Fibroblast of lung (primary cell): ENCODE results near the gene HOXA9. TPM values are rescaled to one million over a fixed set of nuclear protein-coding genes. Genes with fewer than 3 reads are reported as not detected.

Source experiments
- DNase-seq, 2 donors: peaks; one replicate each; pipeline versions ENCODE4 v3.0.0 to v3.0.0-alpha.2; 2010; ENCODE audit warnings: low read depth in 2 of 2
- H2AFZ ChIP-seq: 2 replicates; pipeline ENCODE4 v1.5.1; 2012; ENCODE audit warnings: low read length, control low read depth, inconsistent platforms
- H3K27ac ChIP-seq: 2 replicates; pipeline ENCODE4 v1.5.1; 2011; ENCODE audit warnings: low read length, control low read depth; ENCODE audit not compliant: insufficient read depth
- H3K27me3 ChIP-seq: 2 replicates; pipeline ENCODE4 v1.5.1; 2011; ENCODE audit warnings: mild to moderate bottlenecking, low read length; ENCODE audit not compliant: control insufficient read depth, insufficient read depth
- H3K36me3 ChIP-seq: 2 replicates; pipeline ENCODE4 v1.5.1; 2011; ENCODE audit warnings: low read length; ENCODE audit not compliant: control insufficient read depth, insufficient read depth
- H3K4me1 ChIP-seq: 2 replicates; pipeline ENCODE4 v1.5.1; 2011; ENCODE audit warnings: low read length; ENCODE audit not compliant: control insufficient read depth, insufficient read depth; ENCODE audit errors: extremely low read depth
- H3K4me2 ChIP-seq: 2 replicates; pipeline ENCODE4 v1.5.1; 2011; ENCODE audit warnings: low read length, control low read depth; ENCODE audit not compliant: insufficient read depth; ENCODE audit errors: extremely low read depth
- H3K4me3 ChIP-seq, 4 experiments: fragments of 200-600 bp in 1 of 4; sonication (generic) in 1 of 4; replicated peaks in 1 of 4; 2 replicates each; pipeline ENCODE4 v1.5.1; 2011 to 2016; ENCODE audit warnings: low read length in 4 of 4, low read depth in 3 of 4, mild to moderate bottlenecking in 3 of 4, control low read depth in 2 of 4, inconsistent platforms in 1 of 4, mixed read lengths in 1 of 4; ENCODE audit not compliant: insufficient read depth in 1 of 4; ENCODE audit errors: control extremely low read depth in 1 of 4
- H3K79me2 ChIP-seq: 2 replicates; pipeline ENCODE4 v1.5.1; 2012; ENCODE audit warnings: mild to moderate bottlenecking, low read length, inconsistent platforms; ENCODE audit not compliant: control insufficient read depth, insufficient read depth
- H3K9ac ChIP-seq: 2 replicates; pipeline ENCODE4 v1.5.1; 2011; ENCODE audit warnings: mild to moderate bottlenecking, low read length, control low read depth; ENCODE audit not compliant: insufficient read depth
- H3K9me3 ChIP-seq: 2 replicates; pipeline ENCODE4 v1.5.1; 2012; ENCODE audit warnings: low read depth, low read length; ENCODE audit not compliant: control insufficient read depth, insufficient read depth
- H4K20me1 ChIP-seq: 2 replicates; pipeline ENCODE4 v1.5.1; 2011; ENCODE audit warnings: low read length; ENCODE audit not compliant: control insufficient read depth, insufficient read depth; ENCODE audit errors: extremely low read depth
- EZH2 ChIP-seq: IDR thresholded peaks from 2 replicates; pipeline ENCODE4 v1.5.1; 2012; ENCODE audit warnings: low read length, control low read depth, mild to moderate bottlenecking; ENCODE audit errors: missing control alignments
- polyA plus RNA-seq, 2 donors: library from polyadenylated mRNA; depleted of rRNA in 1 of 2; stranded (reverse) in 1 of 2; unstranded in 1 of 2; fragments of >200 nt; gene quantifications; 2 replicates each; pipeline ENCODE4 v1.2.1, GENCODE V29; 2011 to 2012; ENCODE audit warnings: missing spikeins in 1 of 2
- total RNA-seq: library from RNA; depleted of rRNA; stranded (reverse); fragments of >200 nt; gene quantifications from 2 replicates; pipeline ENCODE4 v1.2.1, GENCODE V29; 2014
- TF ChIP-seq, protein P1 (sequence below), 2 donors: IDR thresholded peaks in 1 of 2; conservative IDR thresholded peaks in 1 of 2; 1 replicate in 1 of 2; 2 replicates in 1 of 2; pipeline ENCODE4 v1.5.1; 2011 to 2012; ENCODE audit warnings: low read length in 2 of 2, control low read depth in 1 of 2, inconsistent platforms in 1 of 2, low read depth in 1 of 2, mild to moderate bottlenecking in 1 of 2

Gene HOXA9
- total and polyA plus RNA-seq, 2 donors (not counting 1 experiment from before 2014, with no cell fraction given): 0.08 TPM; not detected in 1

DNA sequence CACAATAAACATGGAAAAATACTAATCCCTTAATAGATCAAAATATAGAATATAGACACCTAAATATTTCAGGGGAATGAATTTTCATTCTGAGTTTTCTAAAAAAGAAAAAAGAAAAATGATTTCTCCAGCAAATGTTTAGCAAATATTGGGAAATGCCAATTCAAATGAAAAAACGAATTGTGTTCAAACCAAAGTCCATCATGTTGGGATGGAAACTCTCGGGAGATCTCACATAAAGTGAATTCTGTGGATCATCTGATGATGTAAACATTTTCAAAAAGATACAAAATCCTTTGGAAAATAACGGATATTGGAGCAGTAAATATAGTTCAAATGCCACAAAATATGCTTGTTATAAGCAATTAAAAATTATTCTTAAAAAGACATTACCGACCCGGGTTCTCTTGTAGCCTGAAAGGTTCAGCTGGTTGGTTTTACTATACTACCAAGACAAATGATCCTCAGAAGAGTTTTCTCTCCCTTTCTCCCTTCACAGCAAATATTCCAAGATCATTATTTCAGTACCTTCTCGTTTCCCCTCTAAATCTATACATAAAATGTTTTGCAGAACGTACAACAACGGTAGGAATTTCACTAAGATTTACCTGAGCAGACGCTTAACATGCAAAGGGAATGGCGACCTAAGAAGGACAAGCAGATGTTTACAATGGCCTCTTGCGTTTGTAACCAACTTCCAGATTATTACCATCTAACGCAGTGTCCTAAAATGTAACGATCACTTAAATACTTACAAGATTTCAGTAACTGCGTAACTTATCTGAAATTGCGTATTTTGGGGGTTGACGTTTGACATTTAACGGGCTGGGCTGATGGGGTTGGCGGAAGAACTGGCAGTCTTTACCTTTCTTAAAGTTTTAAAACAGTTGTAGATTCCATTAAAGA, 32.1 kb upstream of the HOXA9 start:
- Histone ChIP-seq H3K9me3 (no peaks in the 10 kb centered on the region), H3K27me3 (peaks cover 71% of the 10 kb centered on the region), H4K20me1 (no peaks in the 10 kb centered on the region), H3K4me2 (no peak overlapping the region), H3K4me3 (no peak overlapping the region), H3K79me2 (no peaks in the 10 kb centered on the region), H2AFZ (no peak overlapping the region), H3K9ac (no peak overlapping the region), H3K27ac (no peak overlapping the region), H3K36me3 (no peaks in the 10 kb centered on the region), H3K4me1 (no peaks in the 10 kb centered on the region)
- TF ChIP-seq, protein P1, sequence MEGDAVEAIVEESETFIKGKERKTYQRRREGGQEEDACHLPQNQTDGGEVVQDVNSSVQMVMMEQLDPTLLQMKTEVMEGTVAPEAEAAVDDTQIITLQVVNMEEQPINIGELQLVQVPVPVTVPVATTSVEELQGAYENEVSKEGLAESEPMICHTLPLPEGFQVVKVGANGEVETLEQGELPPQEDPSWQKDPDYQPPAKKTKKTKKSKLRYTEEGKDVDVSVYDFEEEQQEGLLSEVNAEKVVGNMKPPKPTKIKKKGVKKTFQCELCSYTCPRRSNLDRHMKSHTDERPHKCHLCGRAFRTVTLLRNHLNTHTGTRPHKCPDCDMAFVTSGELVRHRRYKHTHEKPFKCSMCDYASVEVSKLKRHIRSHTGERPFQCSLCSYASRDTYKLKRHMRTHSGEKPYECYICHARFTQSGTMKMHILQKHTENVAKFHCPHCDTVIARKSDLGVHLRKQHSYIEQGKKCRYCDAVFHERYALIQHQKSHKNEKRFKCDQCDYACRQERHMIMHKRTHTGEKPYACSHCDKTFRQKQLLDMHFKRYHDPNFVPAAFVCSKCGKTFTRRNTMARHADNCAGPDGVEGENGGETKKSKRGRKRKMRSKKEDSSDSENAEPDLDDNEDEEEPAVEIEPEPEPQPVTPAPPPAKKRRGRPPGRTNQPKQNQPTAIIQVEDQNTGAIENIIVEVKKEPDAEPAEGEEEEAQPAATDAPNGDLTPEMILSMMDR (conservative IDR thresholded peaks at IDR 0.05 in 1 of 2, IDR thresholded peaks at IDR 0.05 in 1 of 2; ENCODE audit: low read depth in 1 of 2, low read length in 2 of 2): no peak
- no peak for TF ChIP-seq EZH2
- DNase-seq: no peak

DNA sequence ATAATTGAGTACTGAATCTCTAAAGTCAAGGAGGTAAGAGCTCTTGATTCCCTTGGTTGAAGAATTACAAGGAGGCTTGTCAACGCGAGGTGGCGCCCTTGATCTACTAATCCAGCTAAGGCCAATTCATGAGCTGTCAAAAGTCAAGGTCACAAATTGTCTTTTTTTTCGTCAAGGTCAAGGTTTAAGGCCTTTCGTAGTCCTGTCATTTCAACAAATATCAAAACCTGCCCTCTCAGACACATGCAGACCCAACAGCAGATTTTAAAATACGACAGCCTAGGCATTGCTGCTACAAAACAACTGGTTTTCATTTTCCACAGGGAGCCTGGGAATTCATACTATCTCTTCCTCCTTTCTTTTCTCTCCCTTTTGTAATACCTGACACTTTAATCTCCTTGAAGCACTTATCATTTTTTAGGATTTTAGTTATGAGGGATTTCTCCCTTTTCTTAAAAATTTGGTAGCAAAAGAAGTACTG, 31.0 kb upstream of the HOXA9 start:
- H3K4me3 ChIP-seq: no peak overlapping the region
- H3K9ac ChIP-seq: no peak overlapping the region
- no peak overlapping the region for H3K4me2 ChIP-seq
- H3K4me1 ChIP-seq: no peaks in the 10 kb centered on the region
- H3K79me2 ChIP-seq: no peaks in the 10 kb centered on the region
- no peaks in the 10 kb centered on the region for H3K36me3 ChIP-seq
- H2AFZ ChIP-seq: no peak overlapping the region
- DNase-seq: peak; percentile 52 to 83
- no peak for TF ChIP-seq EZH2
- TF ChIP-seq, protein P1 (conservative IDR thresholded peaks at IDR 0.05 in 1 of 2, IDR thresholded peaks at IDR 0.05 in 1 of 2; ENCODE audit: low read depth in 1 of 2, low read length in 2 of 2): peak; percentile 81 to 88
- peaks cover 71% of the 10 kb centered on the region for H3K27me3 ChIP-seq
- H4K20me1 ChIP-seq: no peaks in the 10 kb centered on the region
- H3K9me3 ChIP-seq: no peaks in the 10 kb centered on the region
- H3K27ac ChIP-seq: no peak overlapping the region

DNA sequence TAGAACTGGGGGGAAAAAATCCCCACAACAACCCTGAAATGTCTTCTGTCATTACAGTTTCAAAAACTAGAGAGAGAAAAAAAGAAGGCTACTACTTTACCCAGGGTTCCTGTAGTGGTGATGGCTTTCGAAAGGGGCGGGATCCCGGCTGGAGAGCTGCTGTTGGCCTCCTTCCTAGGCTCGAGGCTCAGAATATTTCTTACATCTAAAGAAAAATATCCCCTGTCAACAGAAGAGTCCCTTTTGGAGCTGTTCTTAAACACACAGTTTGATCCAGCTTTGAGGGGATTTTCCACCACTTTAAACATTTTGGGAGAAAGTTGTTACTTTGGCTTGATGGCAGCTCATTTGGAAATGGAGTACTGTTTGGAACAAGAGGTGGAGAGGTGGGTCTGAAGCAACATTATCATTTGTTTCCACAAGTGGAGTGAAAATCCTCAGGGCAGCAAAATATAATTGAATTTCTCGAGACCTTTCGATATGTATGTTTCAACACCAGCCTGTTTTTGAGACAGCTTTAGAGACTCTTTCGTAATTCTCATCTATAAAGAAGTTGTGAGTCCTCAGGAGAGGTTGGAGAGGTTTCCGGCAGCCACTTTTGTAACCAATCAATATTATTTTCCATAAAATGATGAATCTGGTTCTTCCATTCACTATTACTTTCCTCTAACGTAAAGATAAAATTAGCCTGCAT, 29.5 kb upstream of the HOXA9 start:
- Histone ChIP-seq H3K4me2 (no peak overlapping the region), H2AFZ (no peak overlapping the region), H3K4me1 (no peaks in the 10 kb centered on the region), H3K27me3 (peaks cover 72% of the 10 kb centered on the region), H3K27ac (no peak overlapping the region), H3K79me2 (no peaks in the 10 kb centered on the region), H3K36me3 (no peaks in the 10 kb centered on the region), H3K9ac (no peak overlapping the region), H3K4me3 (no peak overlapping the region), H3K9me3 (no peaks in the 10 kb centered on the region), H4K20me1 (no peaks in the 10 kb centered on the region)
- no peak for TF ChIP-seq EZH2
- TF ChIP-seq, protein P1 (conservative IDR thresholded peaks at IDR 0.05 in 1 of 2, IDR thresholded peaks at IDR 0.05 in 1 of 2; ENCODE audit: low read depth in 1 of 2, low read length in 2 of 2): no peak
- DNase-seq: no peak
